ENCODE data around the gene DGAT2L6.
"Not testable (repeated sequence)": the region's sequence is repeated elsewhere in the genome, so short reads cannot be mapped to it uniquely, and the experiment has no call there.

The DGAT2L6 gene

GRCh38 chrX:70196961-70197720, 19.9 kb downstream of the DGAT2L6 start:
- DNase-seq (ENCODE audit: low spot score): peak; percentile 70

DNA sequence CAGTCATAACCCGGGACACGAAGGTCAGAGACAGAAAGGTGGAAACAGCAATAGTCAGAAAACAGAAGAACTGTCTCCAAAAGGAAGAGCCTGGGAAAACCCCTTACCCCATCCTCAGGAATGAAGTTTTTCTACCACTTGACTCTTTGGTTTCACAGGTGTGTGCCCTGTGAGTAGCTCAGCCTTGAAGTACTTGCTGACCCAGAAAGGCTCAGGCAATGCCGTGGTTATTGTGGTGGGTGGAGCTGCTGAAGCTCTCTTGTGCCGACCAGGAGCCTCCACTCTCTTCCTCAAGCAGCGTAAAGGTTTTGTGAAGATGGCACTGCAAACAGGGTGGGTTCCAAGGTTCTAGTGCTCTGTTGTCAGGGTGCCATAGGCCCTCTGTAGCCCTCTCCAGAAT, 24.4 kb downstream of the DGAT2L6 start:
- peak; percentile 45 for DNase-seq (ENCODE audit: low spot score)

GRCh38 chrX:70208479-70208878, 31.2 kb downstream of the DGAT2L6 start:
- DNase-seq (ENCODE audit: low spot score): no peak

- DNase-seq (ENCODE audit: low spot score): not testable (repeated sequence)
Measured at GRCh38 chrX:70209570-70209969, 32.3 kb downstream of the DGAT2L6 start.

- peak; percentile 18 for DNase-seq (ENCODE audit: low spot score)
Measured at GRCh38 chrX:70219938-70220764, 42.9 kb downstream of the DGAT2L6 start.

DNA sequence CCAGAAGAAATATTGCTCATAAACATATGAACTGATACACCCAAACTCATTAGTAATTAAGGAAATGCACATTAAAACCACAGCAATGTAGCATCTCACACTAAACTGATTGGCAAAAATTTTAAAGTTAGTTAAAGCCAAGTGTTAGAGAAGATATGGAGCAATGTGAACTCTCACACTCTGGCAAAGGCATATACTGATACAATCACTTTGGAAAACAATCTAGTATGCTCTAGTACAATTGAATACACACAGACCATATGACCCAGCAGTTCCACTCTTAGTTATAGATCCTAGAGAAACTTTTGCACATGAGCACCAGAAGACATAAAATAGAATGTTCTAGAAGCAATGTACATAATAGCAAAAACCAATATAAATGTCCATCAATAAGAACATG, 48.8 kb downstream of the DGAT2L6 start:
- no peak for DNase-seq (ENCODE audit: low spot score)

- no peak for DNase-seq (ENCODE audit: low spot score)
Measured at GRCh38 chrX:70226687-70227086, 49.4 kb downstream of the DGAT2L6 start.

DNA sequence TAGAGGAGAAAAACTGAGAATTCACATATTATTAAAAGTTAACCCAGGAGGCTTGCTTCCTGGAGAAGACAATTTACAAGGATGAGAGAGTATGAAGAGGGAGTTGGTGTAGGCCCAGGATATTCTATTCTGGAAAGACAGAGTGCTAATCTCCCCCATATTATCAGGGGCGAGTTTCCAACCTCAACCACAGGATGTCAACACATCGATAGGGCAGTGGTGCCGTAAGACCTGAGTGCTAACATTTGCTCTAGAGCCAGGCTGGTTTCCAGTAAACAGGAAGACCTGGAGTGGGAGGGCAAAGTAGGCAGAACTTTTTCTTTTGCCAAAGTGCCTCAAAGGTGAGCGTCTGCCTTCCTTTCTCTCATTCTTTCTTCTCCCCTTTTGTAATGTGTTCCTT, 54.4 kb downstream of the DGAT2L6 start:
- DNase-seq (ENCODE audit: low spot score): no peak

DNA sequence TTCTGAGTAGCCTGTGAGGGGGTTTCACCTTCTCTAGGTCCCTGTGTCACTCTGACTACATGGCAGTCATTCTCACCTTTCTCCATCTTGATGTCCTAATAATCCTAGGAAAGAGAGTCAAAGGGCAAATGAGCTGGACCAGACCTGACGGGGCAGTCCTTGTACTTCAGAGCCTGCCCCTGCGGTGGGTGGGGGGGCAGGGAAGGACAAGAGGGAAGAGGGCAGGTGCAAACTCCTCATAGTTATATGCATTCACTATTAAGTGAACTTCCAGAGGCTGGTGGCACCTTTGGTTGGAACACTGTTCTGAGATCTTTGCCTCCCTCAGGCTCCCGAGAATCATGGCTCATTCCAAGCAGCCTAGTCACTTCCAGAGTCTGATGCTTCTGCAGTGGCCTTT, 57.1 kb downstream of the DGAT2L6 start, which contains the start of gene AWAT1:
Gene AWAT1 (plus strand): TSS at position 301 of the 400 bp plus-strand sequence. CDS start 41 bp downstream, at position 342.
- DNase-seq (ENCODE audit: low spot score): peak; percentile 27

DNA sequence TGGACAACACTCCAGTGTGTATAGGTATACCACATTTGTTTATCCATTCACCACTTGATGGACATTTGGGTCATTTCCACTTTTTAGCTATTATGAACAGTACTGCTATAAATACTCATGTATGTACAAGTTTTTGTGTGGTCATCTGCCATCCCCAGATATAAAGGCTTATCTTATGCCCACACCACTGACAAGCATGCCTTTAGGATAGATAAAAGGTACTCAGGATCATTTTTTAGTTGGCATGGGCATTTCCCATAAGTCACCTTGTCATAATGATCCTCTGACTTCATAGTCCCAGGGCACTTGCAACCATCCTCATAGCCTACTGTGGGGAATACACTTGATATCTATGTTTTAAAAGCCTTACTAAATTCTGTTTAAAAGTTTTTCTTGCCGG, 63.5 kb downstream of the DGAT2L6 start:
- DNase-seq (ENCODE audit: low spot score): no peak

DNA sequence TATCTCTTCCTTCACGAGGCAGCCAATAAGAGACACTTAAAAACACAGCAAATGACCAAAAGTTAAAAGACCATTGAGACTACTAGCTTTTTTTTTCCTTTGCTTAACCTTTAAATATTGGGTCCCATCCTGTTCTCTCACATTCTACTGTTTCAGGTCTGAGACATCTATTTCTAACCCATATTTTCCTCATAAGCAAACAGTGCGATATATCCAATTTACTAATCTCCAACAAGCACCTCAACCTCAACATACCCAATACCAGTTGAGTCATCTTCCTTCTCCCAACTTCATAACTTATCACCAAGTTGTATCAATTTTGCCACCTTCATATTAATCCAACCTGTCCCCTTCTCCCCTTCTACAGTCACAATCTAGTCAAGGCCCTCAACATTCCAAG, 64.2 kb downstream of the DGAT2L6 start:
- DNase-seq (ENCODE audit: low spot score): no peak

- not testable (repeated sequence) for DNase-seq (ENCODE audit: low spot score)
Measured at GRCh38 chrX:70243601-70244000, 66.3 kb downstream of the DGAT2L6 start.

DNA sequence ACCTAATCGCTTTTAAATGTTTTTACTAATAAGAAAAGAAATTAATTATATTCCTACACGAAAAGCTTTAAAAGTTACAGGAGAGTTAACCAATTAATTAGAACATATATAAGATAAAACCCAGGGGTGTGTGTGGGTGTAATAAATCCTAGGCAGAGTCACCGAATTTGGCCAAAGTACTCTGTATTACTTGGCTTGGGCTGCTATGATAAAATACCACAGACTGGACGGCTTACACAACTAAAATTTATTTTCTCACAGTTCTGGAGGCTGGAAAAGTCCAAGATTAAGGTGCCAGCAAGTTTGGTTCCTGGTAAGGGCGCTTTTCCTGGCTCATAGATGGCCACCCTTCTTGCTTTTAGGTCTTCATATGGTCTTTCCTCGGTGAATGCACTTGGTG, 67.6 kb downstream of the DGAT2L6 start:
- DNase-seq (ENCODE audit: low spot score): no peak

- no peak for DNase-seq (ENCODE audit: low spot score)
Measured at GRCh38 chrX:70247252-70247651, 70.0 kb downstream of the DGAT2L6 start.

- no peak for DNase-seq (ENCODE audit: low spot score)
Measured at GRCh38 chrX:70252491-70252890, 75.2 kb downstream of the DGAT2L6 start.

GRCh38 chrX:70253377-70254062, 76.2 kb downstream of the DGAT2L6 start:
- peak; percentile 75 for DNase-seq (ENCODE audit: low spot score)

- peak; percentile 73 for DNase-seq (ENCODE audit: low spot score)
Measured at GRCh38 chrX:70254063-70254400, 76.7 kb downstream of the DGAT2L6 start.

- DNase-seq (ENCODE audit: low spot score): no peak
Measured at GRCh38 chrX:70254909-70255308, 77.6 kb downstream of the DGAT2L6 start.
